Measurements from ENCODE around the gene MGAT3.
"Not testable (repeated sequence)": the region's sequence is repeated elsewhere in the genome, so short reads cannot be mapped to it uniquely, and the experiment has no call there.

MGAT3 gene

DNA sequence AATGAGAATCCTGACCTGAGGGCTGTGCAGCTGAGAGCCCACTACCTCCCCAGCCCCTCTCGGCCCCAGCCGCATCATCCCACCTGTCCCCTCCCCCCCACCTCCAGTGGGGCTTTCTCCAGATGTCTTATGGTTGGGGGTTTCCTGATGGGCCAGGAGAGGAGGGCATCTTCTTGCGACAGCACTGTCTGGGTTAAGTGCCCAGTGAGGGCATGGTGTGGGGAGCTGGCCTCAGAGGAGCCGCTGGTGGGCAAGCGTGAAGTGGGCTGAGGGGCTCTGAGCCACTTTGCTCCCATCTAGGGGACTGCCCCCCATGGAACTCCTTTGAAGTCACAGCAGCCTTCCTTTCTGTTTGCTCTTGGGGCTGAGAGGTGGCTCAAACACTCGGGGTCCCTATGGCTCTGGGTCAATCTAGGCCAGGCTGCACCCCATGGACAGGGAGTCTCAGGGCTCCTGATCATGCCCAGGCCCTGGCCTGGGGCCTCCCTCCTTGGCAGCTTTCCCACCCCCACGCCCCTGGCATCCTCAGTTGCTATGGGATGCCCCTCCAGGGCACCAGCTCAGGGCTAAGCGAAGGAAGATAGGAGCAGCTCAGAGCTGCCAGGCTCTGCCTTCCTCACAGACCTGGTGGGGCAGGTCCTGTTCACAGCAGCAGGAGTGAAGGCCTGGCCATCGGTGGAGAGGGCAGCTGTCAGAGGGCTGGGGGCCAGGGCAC lies 34.3 kb downstream of the MGAT3 start:
- no peak for DNase-seq (ENCODE audit: low read depth)

- DNase-seq (ENCODE audit: low read depth): no peak
These were observed 34.9 kb downstream of the MGAT3 start for GRCh38 chr22:39491696-39492095.

- no peak for DNase-seq (ENCODE audit: low read depth)
These were observed 35.4 kb downstream of the MGAT3 start for GRCh38 chr22:39492186-39492585.

GRCh38 chr22:39493759-39494158 lies 36.9 kb downstream of the MGAT3 start:
- DNase-seq (ENCODE audit: low read depth): no peak

DNA sequence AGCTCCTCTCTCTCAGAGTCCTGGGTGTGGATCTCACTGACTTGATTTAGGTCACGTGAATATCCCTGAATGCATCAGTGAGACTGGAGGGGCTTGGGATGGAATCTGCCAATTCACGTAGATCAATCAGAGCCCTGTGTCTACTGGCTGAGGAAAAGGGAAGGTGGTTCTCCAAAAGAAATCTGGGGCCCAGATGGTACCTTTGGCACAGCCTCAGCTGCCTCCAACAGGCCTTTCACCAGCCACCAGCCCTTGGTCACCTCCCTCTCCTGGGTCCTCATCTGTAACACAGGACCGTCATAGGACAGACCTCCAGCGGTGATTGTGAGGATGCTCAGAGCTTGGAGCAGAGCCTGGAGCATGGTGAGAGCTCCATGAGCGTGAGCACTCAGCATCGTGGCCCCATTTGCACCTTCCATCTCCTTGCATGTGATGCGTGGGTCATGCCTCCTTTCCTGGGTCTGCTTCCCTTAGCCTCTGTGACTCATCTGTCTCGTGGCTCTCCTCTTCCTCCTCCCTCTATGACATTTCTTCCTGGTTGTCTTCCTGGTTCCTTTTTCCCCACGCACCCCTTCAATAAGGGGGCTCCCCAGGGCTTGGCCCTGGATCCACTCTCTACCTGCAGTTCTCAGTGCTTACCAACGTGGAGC lies 37.8 kb downstream of the MGAT3 start:
- DNase-seq (ENCODE audit: low read depth): no peak

DNA sequence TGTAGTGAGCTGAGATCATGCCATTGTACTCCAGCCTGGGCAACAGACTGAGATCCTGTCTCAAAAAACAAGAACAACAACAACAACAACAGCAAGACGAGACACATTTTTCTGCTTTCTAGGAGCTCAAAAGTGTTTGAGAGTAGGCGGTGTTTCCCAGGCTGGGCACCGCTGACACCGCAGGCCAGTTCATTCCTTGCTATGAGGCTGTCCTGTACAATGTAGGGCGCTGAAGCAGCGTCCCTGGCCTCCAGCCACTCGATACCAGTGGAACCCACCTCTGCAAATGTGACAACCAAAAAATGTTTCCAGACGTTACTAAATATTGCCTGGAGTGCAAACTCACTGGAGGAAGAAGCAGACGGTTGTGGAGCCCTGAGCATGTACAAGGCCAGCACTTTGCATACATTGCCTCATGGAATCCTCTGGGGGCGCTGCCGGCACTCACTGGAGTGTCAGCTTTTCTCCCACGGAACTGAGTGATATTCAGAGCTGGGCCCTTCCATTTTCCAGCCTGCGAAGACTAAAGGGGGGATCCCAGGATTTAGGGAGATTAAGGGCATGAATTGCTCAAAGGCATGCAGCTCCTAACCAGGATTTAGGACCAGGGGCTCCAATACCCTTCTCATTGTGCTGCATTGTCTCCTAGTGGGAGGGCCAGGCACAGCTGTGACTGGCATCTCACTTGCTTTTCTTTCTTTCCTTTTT lies 39.5 kb downstream of the MGAT3 start:
- no peak for DNase-seq (ENCODE audit: low read depth)

DNA sequence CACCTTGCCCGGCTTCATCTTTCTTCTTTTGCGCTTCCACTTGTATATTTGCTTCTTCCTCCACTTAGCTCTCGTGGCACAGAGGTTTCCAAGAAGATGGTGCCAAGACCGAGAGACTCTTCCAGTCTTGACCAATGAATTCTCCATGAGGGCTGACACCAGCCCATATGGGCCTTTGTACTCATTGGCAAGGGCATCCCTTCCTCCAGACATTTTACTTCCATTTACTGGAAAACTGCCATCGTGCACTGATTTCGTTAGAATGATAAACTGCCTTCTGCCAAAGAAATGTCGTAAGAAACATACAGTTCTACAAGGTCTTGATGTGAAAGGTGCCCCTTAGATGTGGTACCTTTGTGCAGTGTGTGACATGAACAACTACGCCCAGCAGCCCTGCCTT lies 40.6 kb downstream of the MGAT3 start:
- DNase-seq (ENCODE audit: low read depth): no peak

- DNase-seq (ENCODE audit: low read depth): no peak
These were observed 41.6 kb downstream of the MGAT3 start for GRCh38 chr22:39498368-39498767.

GRCh38 chr22:39498802-39499201 lies 42.0 kb downstream of the MGAT3 start:
- no peak for DNase-seq (ENCODE audit: low read depth)

- DNase-seq (ENCODE audit: low read depth): no peak
These were observed 43.3 kb downstream of the MGAT3 start for GRCh38 chr22:39500101-39500500.

DNA sequence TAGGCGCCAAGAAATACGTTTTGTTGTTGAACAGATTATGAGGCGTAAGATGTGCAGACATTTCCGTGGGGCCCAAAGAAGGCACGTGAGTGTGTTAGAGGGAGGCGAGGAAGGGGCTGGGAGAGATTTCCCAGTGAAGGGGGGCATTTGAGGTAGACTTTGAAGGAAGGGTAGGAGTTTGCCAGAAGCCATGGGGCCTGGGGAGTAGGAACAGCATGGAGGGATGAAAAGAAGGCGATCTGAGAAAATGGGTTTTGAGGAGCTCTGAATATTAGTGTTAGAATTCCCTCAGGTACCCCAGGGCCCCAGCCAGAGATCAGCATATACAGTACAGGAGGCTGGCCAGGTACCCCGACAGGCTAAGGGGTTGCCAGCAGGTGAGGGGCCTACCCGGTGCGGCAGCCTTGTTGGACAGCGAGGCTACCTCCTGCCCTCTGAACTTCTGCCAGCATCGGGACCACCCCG lies 44.9 kb downstream of the MGAT3 start:
- DNase-seq (ENCODE audit: low read depth): no peak

GRCh38 chr22:39502109-39502788 lies 45.4 kb downstream of the MGAT3 start, which contains the start of gene MIEF1:
Gene MIEF1, plus strand, starts transcription at chr22:39502290. Its CDS starts 9,005 bp downstream, at chr22:39511295.
- peak; percentile 89 for DNase-seq (ENCODE audit: low read depth)

DNA sequence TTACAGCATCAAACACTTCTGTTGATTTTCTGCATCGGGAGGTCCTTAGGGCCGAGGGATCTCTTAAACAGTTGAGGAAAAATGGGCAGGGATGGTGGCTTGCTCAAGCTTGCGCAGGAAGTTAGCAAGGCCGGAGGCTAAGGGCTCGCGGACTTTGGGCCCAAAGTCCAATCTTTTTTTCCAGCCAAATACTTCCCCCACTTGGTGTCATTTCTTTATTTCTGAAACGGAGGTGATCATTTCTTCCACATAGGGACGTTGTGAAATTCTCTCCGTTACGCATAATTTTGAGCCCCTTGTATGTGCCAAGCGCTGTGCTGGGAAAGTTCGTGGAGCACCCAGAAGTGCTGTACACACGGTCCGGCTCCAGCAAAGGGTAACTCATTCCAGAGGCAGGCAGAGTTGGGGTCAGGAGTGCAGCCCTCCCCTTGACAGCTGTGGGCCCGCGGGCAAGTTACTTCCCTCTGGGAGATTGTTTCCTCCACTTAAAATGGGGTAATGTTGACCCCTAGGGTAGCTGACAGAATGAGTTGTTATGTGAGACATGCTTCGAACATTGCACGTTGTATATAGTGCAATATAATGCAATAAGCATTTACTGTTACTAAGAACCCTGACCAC lies 46.1 kb downstream of the MGAT3 start:
- no peak for DNase-seq (ENCODE audit: low read depth)

- no peak for DNase-seq (ENCODE audit: low read depth)
These were observed 46.8 kb downstream of the MGAT3 start for GRCh38 chr22:39503630-39504029.

DNA sequence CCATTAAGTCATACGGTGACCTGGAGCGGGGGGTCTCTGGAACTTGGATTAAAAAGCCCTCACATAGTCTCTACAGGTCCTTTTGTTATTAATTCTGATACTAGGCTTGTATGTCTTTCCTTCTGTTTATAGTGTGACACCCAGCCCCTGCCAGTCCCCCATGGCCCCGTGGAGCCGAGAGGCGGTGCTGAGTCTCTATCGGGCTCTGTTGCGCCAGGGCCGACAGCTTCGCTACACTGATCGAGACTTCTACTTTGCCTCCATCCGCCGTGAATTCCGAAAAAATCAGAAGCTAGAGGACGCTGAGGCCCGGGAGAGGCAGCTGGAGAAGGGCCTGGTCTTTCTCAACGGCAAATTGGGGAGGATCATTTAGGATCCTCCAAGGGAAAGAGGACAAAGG lies 47.3 kb downstream of the MGAT3 start:
- no peak for DNase-seq (ENCODE audit: low read depth)

- DNase-seq (ENCODE audit: low read depth): not testable (repeated sequence)
These were observed 50.2 kb downstream of the MGAT3 start for GRCh38 chr22:39507021-39507420.

DNA sequence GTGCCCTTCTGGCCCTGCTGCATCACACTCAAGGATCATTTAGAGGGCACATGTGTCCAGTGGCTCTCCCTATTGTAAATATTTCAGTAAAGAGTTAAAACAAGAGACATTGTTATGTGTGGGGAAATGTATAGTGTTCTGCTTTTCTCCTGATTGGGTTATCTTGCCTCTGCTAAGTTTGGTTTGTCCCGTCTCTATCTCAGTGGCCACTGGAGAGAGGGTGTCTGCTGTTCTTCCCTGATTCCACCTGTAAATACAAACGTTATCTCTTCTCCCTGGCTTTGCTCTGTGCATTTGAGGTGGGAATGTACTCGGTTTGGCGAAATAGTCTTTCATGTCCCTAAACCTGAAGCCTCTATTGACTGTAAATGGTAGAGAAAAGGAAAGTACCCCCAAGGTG lies 51.6 kb downstream of the MGAT3 start:
- no peak for DNase-seq (ENCODE audit: low read depth)

- no peak for DNase-seq (ENCODE audit: low read depth)
These were observed 53.8 kb downstream of the MGAT3 start for GRCh38 chr22:39510529-39511149.

DNA sequence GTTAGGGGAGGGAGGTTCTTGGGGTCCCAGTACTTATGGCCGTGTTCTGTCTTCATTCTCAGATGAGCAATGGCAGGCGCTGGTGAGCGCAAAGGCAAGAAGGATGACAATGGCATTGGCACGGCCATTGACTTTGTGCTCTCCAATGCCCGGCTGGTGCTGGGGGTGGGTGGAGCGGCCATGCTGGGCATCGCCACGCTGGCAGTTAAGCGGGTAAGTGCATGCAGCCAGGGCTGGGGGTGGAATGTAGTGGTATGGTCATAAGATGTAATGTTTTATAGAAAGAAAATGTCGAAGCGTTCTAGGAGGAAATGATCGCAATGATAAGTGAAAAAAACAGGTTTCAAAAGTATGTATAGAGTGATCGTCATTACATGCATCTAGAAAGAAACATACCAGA lies 54.4 kb downstream of the MGAT3 start:
- no peak for DNase-seq (ENCODE audit: low read depth)

GRCh38 chr22:39512026-39512425 lies 55.2 kb downstream of the MGAT3 start:
- DNase-seq (ENCODE audit: low read depth): no peak

- DNase-seq (ENCODE audit: low read depth): no peak
These were observed 57.0 kb downstream of the MGAT3 start for GRCh38 chr22:39513791-39514190.
